ENCODE results near the gene N4BP2. TPM values are rescaled to one million over a fixed set of nuclear protein-coding genes. Genes with fewer than 3 reads are reported as not detected.

Gene N4BP2
- total RNA-seq, 3 donors from 2014 or later = 7.2 to 26.8 (median 12.1) TPM

DNA sequence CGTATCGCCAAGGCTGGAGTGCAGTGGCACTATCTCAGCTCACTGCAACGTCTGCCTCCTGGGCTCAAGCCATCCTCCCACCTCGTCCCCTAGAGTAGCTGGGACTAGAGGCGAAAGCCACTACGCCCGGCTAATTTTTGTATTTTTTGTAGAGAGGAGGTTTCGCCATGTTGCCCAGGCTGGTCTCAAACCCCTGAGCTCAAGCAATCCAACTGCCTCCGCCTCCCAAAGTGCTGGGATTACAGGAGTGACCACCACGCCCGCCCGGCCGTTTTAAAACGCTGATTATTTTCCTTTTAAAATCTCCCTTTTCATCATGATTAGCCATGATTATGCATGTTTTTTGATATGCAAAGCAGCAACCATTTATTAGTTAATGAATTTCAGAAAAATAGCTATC lies 2.2 kb downstream of the N4BP2 start:
- no peak for TF ChIP-seq POLR2AphosphoS5 (IDR thresholded peaks at IDR 0.05)
- no peak for TF ChIP-seq POLR2A (IDR thresholded peaks at IDR 0.05)
- TF ChIP-seq, protein P1, sequence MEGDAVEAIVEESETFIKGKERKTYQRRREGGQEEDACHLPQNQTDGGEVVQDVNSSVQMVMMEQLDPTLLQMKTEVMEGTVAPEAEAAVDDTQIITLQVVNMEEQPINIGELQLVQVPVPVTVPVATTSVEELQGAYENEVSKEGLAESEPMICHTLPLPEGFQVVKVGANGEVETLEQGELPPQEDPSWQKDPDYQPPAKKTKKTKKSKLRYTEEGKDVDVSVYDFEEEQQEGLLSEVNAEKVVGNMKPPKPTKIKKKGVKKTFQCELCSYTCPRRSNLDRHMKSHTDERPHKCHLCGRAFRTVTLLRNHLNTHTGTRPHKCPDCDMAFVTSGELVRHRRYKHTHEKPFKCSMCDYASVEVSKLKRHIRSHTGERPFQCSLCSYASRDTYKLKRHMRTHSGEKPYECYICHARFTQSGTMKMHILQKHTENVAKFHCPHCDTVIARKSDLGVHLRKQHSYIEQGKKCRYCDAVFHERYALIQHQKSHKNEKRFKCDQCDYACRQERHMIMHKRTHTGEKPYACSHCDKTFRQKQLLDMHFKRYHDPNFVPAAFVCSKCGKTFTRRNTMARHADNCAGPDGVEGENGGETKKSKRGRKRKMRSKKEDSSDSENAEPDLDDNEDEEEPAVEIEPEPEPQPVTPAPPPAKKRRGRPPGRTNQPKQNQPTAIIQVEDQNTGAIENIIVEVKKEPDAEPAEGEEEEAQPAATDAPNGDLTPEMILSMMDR (IDR thresholded peaks at IDR 0.05) = no peak
- intact Hi-C loops (cut with DNase I; ENCODE audit: low total_unique reads) = no loop called here
- DNase-seq (ENCODE audit: low spot score in 2 of 2) = no peak
- H3K27me3 ChIP-seq = no peaks in the 10 kb centered on the region
- H3K9me3 ChIP-seq = no peaks in the 10 kb centered on the region
- no peak overlapping the region for H3K27ac ChIP-seq
- H3K4me3 ChIP-seq = peak overlapping the region in 2 of 3 donors; percentile 85 to 96
- no peaks in the 10 kb centered on the region for H3K4me1 ChIP-seq
- no peaks in the 10 kb centered on the region for H3K36me3 ChIP-seq

DNA sequence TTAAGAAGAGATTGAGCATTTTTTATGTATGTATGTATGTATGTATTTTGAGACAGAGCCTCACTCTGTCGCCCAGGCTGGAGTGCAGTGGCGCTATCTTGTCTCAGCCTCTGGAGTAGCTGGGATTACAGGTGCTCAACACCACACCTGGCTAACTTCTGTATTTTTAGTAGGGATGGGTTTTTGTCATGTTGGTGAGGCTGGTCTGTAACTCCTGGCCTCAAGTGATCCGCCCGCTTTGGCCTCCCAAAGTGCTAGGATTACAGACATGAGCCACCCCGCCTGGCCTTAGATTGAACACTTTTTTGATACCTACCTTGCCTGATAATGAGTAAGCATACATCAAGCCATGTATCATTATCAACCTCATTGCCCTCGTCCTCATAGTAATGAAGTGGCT lies 2.7 kb downstream of the N4BP2 start:
- intact Hi-C loops (cut with DNase I; ENCODE audit: low total_unique reads) = no loop called here
- H3K27ac ChIP-seq = no peak overlapping the region
- no peaks in the 10 kb centered on the region for H3K36me3 ChIP-seq
- no peak overlapping the region for H3K4me3 ChIP-seq
- TF ChIP-seq, protein P1 (IDR thresholded peaks at IDR 0.05) = no peak
- TF ChIP-seq POLR2AphosphoS5 (IDR thresholded peaks at IDR 0.05) (no peak), POLR2A (IDR thresholded peaks at IDR 0.05) (no peak)
- DNase-seq (ENCODE audit: low spot score in 2 of 2) = no peak
- H3K4me1 ChIP-seq = no peaks in the 10 kb centered on the region
- H3K9me3 ChIP-seq = no peaks in the 10 kb centered on the region
- H3K27me3 ChIP-seq = no peaks in the 10 kb centered on the region

DNA sequence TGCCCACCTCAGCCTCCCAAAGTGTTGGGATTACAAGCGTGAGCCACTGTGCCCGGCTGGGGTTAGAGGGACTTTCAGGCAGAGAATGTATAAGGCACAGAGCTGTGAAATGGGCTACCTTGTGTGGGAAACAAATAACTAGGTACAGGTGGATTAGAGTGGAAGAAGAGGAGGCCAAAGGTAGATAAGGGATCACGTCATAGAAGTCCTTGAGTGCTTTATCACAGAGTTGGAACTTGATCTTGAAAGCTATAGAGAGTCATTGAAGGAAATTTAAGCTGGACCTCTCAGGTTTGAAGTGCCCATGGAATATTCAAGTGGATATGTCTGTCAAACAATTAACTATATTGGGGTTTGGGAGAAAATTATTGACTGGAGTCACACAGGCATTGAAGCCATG lies 8.4 kb downstream of the N4BP2 start:
- no peaks in the 10 kb centered on the region for H3K36me3 ChIP-seq
- H3K4me3 ChIP-seq = no peak overlapping the region
- H3K9me3 ChIP-seq = no peaks in the 10 kb centered on the region
- no peak for DNase-seq (ENCODE audit: low spot score in 2 of 2)
- H3K4me1 ChIP-seq = no peaks in the 10 kb centered on the region
- no peak overlapping the region for H3K27ac ChIP-seq
- intact Hi-C loops (cut with DNase I; ENCODE audit: low total_unique reads) = no loop called here
- no peak for TF ChIP-seq POLR2A (IDR thresholded peaks at IDR 0.05)
- no peak for TF ChIP-seq POLR2AphosphoS5 (IDR thresholded peaks at IDR 0.05)
- TF ChIP-seq, protein P1 (IDR thresholded peaks at IDR 0.05) = no peak
- H3K27me3 ChIP-seq = no peaks in the 10 kb centered on the region

DNA sequence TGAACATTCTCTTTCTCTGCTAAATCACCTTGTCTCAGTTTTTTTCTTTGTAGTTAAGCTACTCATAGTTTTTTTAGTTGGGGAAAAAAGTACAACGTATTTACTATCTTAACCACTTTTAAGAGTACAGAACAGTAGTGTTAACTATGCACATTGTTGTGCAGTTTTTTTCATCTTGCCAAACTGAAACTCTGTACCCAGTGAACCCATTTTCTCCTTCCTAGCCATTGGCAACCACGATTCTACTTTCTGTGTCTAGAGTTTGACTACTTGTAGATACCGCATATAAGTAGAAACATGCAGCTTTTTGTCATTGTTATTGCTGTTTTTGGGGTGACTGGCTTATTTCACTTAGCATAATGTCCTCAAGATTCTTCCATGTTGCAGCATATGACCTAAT lies 10.0 kb downstream of the N4BP2 start:
- no peaks in the 10 kb centered on the region for H3K9me3 ChIP-seq
- TF ChIP-seq POLR2AphosphoS5 (IDR thresholded peaks at IDR 0.05) = no peak
- TF ChIP-seq POLR2A (IDR thresholded peaks at IDR 0.05) = no peak
- TF ChIP-seq, protein P1 (IDR thresholded peaks at IDR 0.05) = no peak
- H3K36me3 ChIP-seq = no peaks in the 10 kb centered on the region
- intact Hi-C loops (cut with DNase I; ENCODE audit: low total_unique reads) = no loop called here
- DNase-seq (ENCODE audit: low spot score in 2 of 2) = no peak
- no peaks in the 10 kb centered on the region for H3K27me3 ChIP-seq
- H3K4me3 ChIP-seq = no peak overlapping the region
- no peaks in the 10 kb centered on the region for H3K4me1 ChIP-seq
- H3K27ac ChIP-seq = no peak overlapping the region

DNA sequence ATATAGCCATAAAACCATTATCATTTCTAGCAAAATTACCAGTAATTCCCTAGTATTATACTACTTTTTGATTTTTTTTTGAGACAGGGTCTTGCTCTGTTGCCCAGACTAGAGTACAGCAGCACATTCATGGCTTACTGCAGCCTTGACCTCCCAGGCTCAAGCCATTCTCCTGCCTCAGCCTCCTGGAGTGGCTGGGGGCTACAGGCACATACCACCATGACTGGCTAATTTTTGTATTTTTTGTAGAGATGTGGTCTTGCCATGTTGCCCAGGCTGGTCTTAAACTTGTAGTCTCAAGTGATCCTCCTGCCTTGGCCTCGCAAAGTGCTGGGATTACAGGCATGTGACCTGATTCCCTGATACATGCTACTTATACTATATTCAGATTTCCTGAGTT lies 13.7 kb downstream of the N4BP2 start:
- Histone ChIP-seq H3K4me1 (no peaks in the 10 kb centered on the region), H3K27ac (no peak overlapping the region), H3K27me3 (no peaks in the 10 kb centered on the region), H3K4me3 (no peak overlapping the region), H3K9me3 (no peaks in the 10 kb centered on the region), H3K36me3 (no peaks in the 10 kb centered on the region)
- no peak for DNase-seq (ENCODE audit: low spot score in 2 of 2)
- intact Hi-C loops (cut with DNase I; ENCODE audit: low total_unique reads) = no loop called here
- TF ChIP-seq POLR2AphosphoS5 (IDR thresholded peaks at IDR 0.05) (no peak), POLR2A (IDR thresholded peaks at IDR 0.05) (no peak)
- TF ChIP-seq, protein P1 (IDR thresholded peaks at IDR 0.05) = no peak

Data from breast epithelium (tissue), 4 donors.